HG02571 (cell line): ENCODE data around the gene FGR.
A peak's percentile ranks its signal among the peaks of the same experiment; 100 is the strongest.
"Not testable (repeated sequence)": the region's sequence is repeated elsewhere in the genome, so short reads cannot be mapped to it uniquely, and the experiment has no call there.

Experiments used
- ATAC-seq: cut with Tn5 transposase; IDR thresholded peaks from one replicate; pipeline ENCODE4 v1.9.1; 2021; ENCODE audit warnings: mild to moderate bottlenecking, moderate library complexity; ENCODE audit not compliant: unreplicated experiment

Gene FGR

GRCh38 chr1:27660300-27660835, 25.4 kb upstream of the FGR start:
- ATAC-seq = no peak

- peak; percentile 60 for ATAC-seq
Observed at GRCh38 chr1:27659497-27660299, 24.7 kb upstream of the FGR start.

GRCh38 chr1:27658951-27659496, 24.0 kb upstream of the FGR start:
- peak; percentile 12 for ATAC-seq

GRCh38 chr1:27656157-27656893, 21.3 kb upstream of the FGR start:
- no peak for ATAC-seq

DNA sequence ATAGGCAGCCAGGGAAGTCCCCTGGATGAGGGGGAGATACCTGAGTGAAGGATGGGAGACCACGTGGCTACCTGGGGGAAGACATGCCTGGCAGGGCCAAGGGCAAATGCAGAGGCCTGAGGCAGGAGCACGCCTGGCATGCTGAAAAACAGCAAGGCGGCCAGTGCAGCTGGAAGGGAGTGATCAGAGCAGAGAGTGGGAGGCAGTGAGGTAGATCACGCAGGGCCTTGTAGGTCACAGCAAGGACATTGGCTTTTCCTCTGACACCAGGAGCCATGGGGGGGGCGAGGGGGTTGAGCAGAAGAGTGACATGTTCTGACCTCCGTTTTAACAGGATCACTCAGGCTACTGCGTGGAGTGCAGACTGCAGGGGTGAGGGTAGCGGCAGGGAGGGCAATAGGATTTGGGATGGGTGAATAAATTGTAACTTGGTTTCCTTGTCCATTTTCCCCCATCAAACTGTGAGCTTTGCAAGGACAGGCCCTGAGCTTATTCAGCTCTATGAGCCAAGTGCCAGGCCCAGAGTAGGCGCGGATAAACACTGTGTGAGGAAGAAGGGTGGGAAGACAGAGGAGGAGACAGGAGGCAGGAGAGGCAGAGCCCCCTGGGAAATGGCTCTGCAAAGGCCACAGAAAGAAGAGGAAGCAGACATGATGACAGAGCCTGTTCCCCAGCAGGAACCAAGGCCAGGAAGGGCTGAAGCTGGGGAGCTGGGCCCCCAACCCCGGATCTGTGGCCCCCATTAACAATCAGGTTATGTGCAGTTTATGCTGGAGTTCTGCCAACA, 20.4 kb upstream of the FGR start:
- no peak for ATAC-seq

GRCh38 chr1:27652111-27652864, 17.3 kb upstream of the FGR start:
- ATAC-seq = no peak

GRCh38 chr1:27650539-27651175, 15.7 kb upstream of the FGR start:
- ATAC-seq = no peak

DNA sequence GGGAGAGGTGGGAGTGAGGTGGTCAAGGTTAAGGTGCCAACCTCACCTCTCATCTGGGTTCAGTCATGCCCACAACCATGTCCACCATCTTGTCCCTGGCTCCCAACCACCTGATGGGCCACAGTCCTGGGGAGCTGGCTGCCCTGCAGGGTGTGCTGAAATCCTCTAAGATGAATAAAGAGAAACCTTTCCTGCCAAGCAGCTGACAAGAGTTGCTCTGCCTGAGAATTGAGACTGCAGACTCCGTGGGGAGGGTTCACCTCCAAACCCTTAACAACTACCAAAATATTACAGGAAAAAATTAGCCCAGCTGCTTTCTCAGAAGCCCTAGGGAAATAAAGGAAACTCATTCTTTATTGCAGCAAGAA, 15.2 kb upstream of the FGR start:
- no peak for ATAC-seq

GRCh38 chr1:27649306-27649635, 14.3 kb upstream of the FGR start:
- no peak for ATAC-seq

DNA sequence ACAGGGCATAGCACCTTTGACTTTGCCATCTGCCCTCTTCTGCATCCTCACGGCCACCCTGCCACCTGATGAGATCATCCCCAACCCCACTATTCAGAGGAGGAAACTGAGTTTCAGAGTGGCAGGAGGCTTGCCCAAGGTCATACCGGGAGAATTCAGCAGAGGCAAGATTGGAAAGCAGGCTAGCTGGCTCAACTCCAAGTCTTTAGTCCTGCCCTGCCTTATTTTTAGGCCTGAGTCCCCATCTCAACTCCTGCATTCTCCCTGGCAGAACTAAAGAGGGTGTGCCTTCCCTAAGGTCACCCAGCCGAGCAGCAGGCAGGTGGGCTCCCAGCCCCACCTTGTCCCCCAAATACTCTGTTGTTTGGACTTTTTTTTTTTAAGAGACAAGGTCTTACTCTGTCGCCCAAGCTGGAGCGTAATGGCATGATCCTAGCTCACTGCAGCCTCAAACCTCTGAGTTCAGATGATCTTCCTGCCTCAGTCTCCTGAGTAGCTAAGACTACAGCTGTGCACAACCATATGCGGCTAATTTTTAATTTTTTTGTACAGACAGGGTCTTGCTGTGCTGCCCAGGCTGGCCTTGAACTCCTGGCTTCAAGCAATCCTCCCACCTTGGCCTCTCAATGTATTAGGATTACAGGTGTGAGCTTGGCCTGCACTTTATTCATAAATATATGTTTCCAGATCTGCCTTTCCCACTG, 13.8 kb upstream of the FGR start:
- no peak for ATAC-seq

DNA sequence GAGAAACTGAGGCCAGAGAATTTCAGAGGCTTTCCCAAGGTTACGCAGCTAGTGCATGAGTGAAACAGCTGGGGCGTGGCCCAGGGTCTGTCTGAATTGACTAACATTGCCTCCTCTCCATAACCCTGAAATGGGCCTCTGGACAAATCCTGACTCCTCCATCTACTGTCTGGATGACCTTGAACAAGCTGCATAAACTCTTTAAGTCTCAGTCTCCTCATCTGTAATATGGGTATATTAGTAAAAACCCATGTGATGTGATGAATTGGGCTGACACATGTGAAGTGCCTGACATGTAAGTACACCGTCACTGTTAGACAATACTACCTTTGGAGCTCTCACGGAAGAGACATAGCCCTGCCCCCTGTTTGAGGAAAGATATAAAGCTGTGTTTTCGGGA, 12.3 kb upstream of the FGR start:
- no peak for ATAC-seq

GRCh38 chr1:27646676-27647075, 11.7 kb upstream of the FGR start:
- no peak for ATAC-seq

- ATAC-seq = no peak
Observed at GRCh38 chr1:27645071-27645415, 10.1 kb upstream of the FGR start.

- ATAC-seq = no peak
Observed at GRCh38 chr1:27644369-27645070, 9.5 kb upstream of the FGR start.

- ATAC-seq = no peak
Observed at GRCh38 chr1:27643600-27644368, 8.8 kb upstream of the FGR start.

DNA sequence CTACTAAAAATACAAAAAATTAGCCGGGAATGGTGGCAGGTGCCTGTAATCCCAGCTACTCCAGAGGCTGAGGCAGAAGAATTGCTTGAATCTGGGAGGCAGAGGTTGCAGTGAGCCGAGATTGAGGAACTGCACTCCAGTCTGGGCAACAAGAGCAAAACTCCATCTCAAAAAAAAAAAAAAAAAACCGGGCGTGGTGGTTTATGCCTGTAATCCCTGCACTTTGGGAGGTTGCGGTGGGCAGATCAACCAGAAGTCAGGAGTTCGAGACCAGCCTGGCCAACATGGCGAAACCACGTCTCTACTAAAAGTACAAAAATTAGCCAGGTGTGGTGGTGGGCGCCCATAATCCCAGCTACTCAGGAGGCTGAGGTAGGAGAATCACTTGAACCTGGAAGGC, 5.5 kb upstream of the FGR start:
- ATAC-seq = not testable (repeated sequence)

DNA sequence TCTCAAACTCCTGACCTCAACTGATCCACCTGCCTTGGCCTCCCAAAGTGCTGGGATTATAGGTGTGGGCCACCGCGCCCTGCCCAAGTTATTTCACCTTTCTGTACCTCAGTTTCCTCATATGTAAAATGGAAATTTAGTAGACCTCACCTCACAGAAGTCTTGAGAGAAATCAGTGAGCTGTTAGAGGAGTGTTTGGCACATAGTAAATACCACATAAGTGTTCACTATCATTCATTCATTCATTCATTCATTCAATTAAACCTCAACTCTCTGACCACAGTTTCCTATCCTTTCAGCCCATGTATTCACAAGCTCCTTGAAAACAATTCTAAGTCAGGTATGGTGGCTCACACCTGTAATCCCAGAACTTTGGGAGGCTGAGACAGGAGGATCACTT, 3.8 kb upstream of the FGR start:
- no peak for ATAC-seq

DNA sequence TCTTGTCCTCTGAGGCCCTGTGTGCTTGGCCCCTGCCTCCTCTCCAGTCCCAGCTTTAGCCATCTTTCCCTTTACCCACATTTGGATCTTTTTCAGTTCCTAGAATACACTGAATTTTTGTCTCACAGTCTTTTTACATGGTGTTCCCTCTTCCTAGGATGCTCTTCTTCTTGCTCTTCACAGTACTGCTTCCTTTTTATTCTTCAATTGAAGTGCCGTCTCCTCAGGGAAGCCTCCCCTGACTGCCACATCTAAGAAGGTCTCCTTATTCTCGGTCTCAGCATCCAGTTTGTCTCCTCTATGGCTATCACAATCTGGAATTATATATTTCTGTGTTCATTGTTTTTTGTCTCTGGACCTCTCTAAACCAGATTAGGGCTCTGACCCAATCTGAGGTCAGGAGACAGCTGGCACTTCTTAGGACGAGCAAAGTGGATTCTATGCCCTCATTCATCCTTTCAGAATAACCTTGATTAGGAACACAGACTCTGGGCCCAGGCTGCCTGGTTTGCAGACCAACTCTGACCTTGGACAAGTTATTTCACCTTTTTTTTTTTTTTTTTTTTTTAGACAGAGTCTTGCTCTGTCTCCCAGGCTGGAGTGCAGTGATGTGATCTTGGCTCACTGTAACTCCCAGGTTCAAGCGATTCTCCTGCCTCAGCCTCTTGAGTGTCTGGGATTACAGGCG, 3.2 kb upstream of the FGR start:
- no peak for ATAC-seq
